ENCODE results near the gene TRIM73.
"Not testable (repeated sequence)": the region's sequence is repeated elsewhere in the genome, so short reads cannot be mapped to it uniquely, and the experiment has no call there.

- not testable (repeated sequence) for TF ChIP-seq CTCF, POLR2A (IDR thresholded peaks at IDR 0.05)
Measured at GRCh38 chr7:75419693-75420092, 24.3 kb downstream of the TRIM73 start.
